ENCODE measurements around the gene CTSW. TPM values are rescaled to one million over a fixed set of nuclear protein-coding genes. Genes with fewer than 3 reads are reported as not detected.
A peak's percentile ranks its signal among the peaks of the same experiment; 100 is the strongest.

Gene CTSW
- polyA plus RNA-seq, 3 donors = 0.71 to 1.3 (median 0.78) TPM

- Mint-ChIP-seq H3K27me3 (ENCODE audit: low read depth in 3 of 3) (peaks cover 0 to 2% (median 0%) of the 10 kb centered on the region in 3 donors), H3K27ac (peak overlapping the region in 2 of 7 donors; percentile 42 to 50), H3K4me3 (no peak overlapping the region), H3K9me3 (peaks cover 0 to 2% (median 0%) of the 10 kb centered on the region in 7 donors), H3K4me1 (peaks cover 36% of the 10 kb centered on the region), H3K36me3 (peaks cover 44 to 56% of the 10 kb centered on the region in 2 donors)
- peaks cover 17 to 35% of the 10 kb centered on the region in 2 donors for H3K4me1 ChIP-seq (ENCODE audit: control insufficient read depth in 1 of 2, insufficient read depth in 2 of 2, low read length in 2 of 2)
- no peak overlapping the region for H3K27ac ChIP-seq (ENCODE audit: low read depth in 1 of 2, low read length in 2 of 2)
- no peak overlapping the region for H3K4me2 ChIP-seq (replicated peaks; ENCODE audit: extremely low read depth, low read length, poor library complexity, severe bottlenecking)
- H4K20me1 ChIP-seq (ENCODE audit: insufficient read depth, low read length) = peaks cover 15% of the 10 kb centered on the region
- no peaks in the 10 kb centered on the region for H3K27me3 ChIP-seq (ENCODE audit: control insufficient read depth in 2 of 2, insufficient read depth in 2 of 2, low read length in 2 of 2)
- peaks cover 36 to 46% of the 10 kb centered on the region in 2 donors for H3K36me3 ChIP-seq (replicated peaks in 1 of 2; ENCODE audit: control insufficient read depth in 1 of 2, insufficient read depth in 2 of 2, low read length in 2 of 2)
- H3K79me2 ChIP-seq (ENCODE audit: insufficient read depth, low read length) = peaks cover 15% of the 10 kb centered on the region
- H3K9ac ChIP-seq (ENCODE audit: insufficient read depth, low read length, poor library complexity, severe bottlenecking) = no peak overlapping the region
- 93% methylated on average over 21 of the region's 30 CpGs for WGBS (ENCODE audit: insufficient coverage)
- no peak overlapping the region for H3K4me3 ChIP-seq (replicated peaks in 1 of 3; ENCODE audit: low read depth in 2 of 3, low read length in 3 of 3)
- no peaks in the 10 kb centered on the region for H3K9me3 ChIP-seq (replicated peaks in 1 of 2; ENCODE audit: control insufficient read depth in 1 of 2, insufficient read depth in 1 of 2, low read length in 2 of 2)
- H2AFZ ChIP-seq (ENCODE audit: insufficient read depth, low read depth, low read length, poor library complexity, severe bottlenecking) = no peak overlapping the region
- intact Hi-C loops (cut with micrococcal nuclease) = loop anchor here in 1 of 2 donors (5.0 kb wide), 1 partner anchor 105 kb away; no protein-coding TSS in a partner anchor
- TF ChIP-seq CTCF (IDR thresholded peaks at IDR 0.05) = no peak
- no peak for DNase-seq
Observed at GRCh38 chr11:65882120-65883057, 2.8 kb downstream of the CTSW start.

GRCh38 chr11:65883058-65883761 lies 3.6 kb downstream of the CTSW start:
- Histone ChIP-seq H3K4me1 (ENCODE audit: control insufficient read depth in 1 of 2, insufficient read depth in 2 of 2, low read length in 2 of 2) (peaks cover 23 to 43% of the 10 kb centered on the region in 2 donors), H3K79me2 (ENCODE audit: insufficient read depth, low read length) (peaks cover 22% of the 10 kb centered on the region), H2AFZ (ENCODE audit: insufficient read depth, low read depth, low read length, poor library complexity, severe bottlenecking) (no peak overlapping the region), H3K4me3 (replicated peaks in 1 of 3; ENCODE audit: low read depth in 2 of 3, low read length in 3 of 3) (no peak overlapping the region), H3K36me3 (replicated peaks in 1 of 2; ENCODE audit: control insufficient read depth in 1 of 2, insufficient read depth in 2 of 2, low read length in 2 of 2) (peaks cover 36 to 46% of the 10 kb centered on the region in 2 donors), H3K9ac (ENCODE audit: insufficient read depth, low read length, poor library complexity, severe bottlenecking) (no peak overlapping the region), H3K27me3 (ENCODE audit: control insufficient read depth in 2 of 2, insufficient read depth in 2 of 2, low read length in 2 of 2) (no peaks in the 10 kb centered on the region), H3K4me2 (replicated peaks; ENCODE audit: extremely low read depth, low read length, poor library complexity, severe bottlenecking) (no peak overlapping the region), H4K20me1 (ENCODE audit: insufficient read depth, low read length) (peaks cover 15% of the 10 kb centered on the region), H3K27ac (ENCODE audit: low read depth in 1 of 2, low read length in 2 of 2) (no peak overlapping the region), H3K9me3 (replicated peaks in 1 of 2; ENCODE audit: control insufficient read depth in 1 of 2, insufficient read depth in 1 of 2, low read length in 2 of 2) (no peaks in the 10 kb centered on the region)
- Mint-ChIP-seq H3K27ac (peak overlapping the region in 1 of 7 donors; percentile 25), H3K4me1 (peaks cover 40% of the 10 kb centered on the region), H3K4me3 (no peak overlapping the region), H3K36me3 (peaks cover 44 to 56% of the 10 kb centered on the region in 2 donors), H3K9me3 (peaks cover 0 to 2% (median 0%) of the 10 kb centered on the region in 7 donors), H3K27me3 (ENCODE audit: low read depth in 3 of 3) (peaks cover 0 to 2% (median 0%) of the 10 kb centered on the region in 3 donors)
- intact Hi-C loops (cut with micrococcal nuclease) = loop anchor here in 1 of 2 donors (5.0 kb wide), 1 partner anchor 104 kb away; no protein-coding TSS in a partner anchor
- TF ChIP-seq CTCF (IDR thresholded peaks at IDR 0.05) = no peak
- no peak for DNase-seq
- 92% methylated on average over 7 of the region's 13 CpGs for WGBS (ENCODE audit: insufficient coverage)
